Activated CD8-positive, alpha-beta memory T cell treated with anti-CD3 and anti-CD28 coated beads, Interleukin-2, amount 50 U/mL, for 48 hours (primary cell): ENCODE measurements around the gene WNT9A.
A peak's percentile ranks its signal among the peaks of the same experiment; 100 is the strongest.

Source experiments
- DNase-seq: peaks from one replicate; pipeline ENCODE4 v3.0.0-alpha.2; 2020

WNT9A gene

DNA sequence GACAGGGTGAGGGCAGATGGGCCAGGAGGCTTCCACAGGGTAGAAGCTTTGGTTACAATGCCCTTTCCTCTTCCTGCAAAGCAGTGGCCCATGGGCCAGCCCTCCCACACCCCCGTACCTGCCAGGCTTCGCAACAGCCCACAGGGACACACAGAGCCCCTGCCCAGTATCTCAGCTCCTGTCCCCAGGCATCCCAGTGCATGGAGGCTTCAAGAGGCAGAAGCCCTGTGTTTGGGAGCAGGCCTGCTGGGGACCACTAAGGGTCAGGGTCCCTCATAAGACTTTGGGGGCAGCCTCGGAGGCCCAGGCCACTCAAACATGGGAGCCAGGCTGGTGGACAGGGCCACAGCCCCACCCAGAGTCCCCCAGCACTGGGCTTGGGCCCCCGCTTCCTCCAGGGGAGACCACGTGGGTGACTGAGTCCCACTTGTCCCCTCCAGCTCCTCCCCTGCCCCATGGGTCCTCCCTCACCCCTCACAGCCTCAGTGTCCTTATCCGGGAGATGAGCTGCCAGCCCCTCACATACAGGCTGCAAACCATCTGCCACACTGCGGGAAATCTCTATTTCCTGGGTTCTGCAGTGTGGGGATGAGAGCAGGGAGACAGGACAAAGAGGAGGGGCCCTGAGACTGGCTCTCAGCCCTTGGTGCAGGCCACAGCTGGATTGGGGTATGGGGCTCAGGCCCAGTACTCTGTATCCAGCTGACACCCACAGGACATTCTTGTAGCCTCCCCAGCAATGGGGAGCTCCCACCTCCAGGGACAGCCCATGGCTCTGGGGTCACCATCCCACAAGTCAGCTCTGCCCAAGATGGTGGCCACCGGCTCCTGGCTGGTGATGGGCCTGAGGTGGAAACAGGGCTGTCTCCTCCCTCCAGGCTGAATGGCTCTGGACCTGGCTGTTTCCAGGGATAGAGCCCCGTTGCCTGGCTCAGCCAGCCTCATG is 50.7 kb downstream of the WNT9A start:
- peak; percentile 40 for DNase-seq

DNA sequence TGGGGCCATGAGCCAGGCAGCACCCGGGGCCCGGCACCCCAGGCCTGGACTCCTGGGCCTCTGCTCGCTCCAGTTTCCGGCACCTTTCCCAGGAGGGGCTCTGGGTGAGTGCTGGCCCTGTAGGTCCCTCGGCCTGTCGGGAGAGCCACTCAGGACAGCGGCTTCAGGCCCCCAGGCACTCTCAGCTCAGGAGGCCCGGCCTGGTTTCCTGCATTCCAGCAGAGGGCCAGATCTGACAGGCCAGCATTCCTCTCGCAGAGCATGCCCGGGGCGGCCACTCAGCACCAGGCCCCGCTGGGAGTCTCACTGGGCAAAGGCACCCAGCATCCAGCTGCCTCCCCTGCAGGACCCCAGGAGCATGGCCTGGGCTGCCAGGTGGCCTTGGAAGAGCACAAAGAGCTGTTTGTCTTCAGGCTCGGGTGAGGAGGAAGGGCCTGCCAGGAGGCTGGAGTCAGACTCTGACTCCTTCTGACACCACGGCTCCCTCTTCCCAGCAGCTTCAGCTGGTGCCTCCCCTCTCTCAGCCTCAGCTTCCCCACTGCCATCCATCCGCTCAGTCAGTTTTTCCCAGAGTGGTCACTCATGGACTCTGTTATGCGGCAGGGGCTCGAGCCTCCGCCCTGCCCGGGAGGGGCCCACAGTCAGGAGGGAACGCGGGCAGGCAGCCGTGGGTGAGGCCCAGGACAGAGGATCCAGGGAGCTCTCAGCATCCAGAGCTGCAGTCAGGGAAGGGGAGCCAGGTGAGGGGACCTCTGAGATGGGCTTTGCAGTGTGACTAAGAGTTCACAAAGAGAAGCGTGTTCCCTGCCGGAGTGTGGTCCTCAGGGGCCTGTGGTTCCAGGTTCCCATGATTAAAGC is 51.7 kb downstream of the WNT9A start:
- DNase-seq = peak; percentile 39

DNA sequence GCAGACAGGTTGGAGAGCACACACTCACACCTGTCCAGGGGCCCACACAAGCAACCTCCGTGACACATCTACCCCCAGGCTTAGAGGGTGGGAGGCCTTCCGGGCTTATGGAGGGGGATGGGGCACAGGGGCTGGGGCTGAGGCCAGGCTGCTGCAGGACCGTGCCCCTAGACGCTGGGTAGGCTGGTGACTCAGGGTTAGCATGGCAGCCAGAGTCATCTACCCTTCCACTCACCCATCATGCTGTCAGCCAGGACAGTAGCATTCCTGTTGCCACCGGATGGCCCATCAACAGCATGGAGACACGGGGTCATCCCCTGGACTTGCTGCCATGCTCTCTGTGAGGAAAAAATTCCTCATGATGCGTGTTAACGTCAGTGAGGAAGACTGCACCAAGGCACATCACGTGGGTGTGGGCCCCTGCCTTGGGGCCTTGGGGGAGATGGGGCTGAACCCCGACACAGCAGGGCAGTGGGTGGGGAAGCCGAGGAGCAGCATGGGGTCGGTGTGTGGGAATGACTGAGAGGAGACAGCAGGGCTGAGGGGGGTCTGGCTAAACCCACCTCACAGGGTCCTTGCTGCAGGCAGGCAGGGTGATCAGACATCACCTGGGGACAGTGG is 52.8 kb downstream of the WNT9A start:
- peak; percentile 43 for DNase-seq

DNA sequence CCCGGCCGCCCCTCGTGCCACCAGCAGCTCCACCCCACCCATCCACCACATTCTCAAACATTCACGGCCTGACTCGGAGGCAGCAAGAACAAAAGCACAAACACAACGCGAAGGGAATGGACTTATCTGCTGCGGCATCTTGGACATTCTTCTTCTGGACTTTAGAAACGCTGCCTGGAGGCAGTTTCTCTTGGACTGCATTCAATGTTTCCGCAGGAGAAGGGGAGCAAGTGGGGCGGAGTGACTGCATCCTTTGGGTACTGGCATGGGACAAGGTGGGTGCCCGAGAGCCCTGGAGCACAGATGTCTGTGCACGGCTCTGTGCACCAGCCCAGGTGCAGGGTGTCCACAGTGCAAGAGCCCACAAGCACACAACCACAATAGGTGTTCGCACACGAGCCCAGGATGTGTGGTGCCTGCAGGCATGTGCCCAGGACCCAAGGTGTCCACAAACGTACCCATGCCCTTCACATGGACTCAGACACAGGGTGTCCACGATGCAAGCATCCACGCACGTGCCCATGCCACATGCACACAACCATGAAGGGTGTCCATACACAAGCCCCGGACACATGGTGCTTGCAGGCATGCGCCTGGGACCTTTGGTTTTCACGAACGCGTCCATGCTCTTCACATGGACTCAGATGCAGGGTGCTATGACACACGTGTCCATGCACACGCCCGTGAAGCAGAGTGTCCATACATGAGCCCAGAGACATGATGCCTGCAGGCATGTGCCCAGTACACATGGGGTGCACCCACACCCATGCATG is 53.6 kb downstream of the WNT9A start:
- peak; percentile 41 for DNase-seq

DNA sequence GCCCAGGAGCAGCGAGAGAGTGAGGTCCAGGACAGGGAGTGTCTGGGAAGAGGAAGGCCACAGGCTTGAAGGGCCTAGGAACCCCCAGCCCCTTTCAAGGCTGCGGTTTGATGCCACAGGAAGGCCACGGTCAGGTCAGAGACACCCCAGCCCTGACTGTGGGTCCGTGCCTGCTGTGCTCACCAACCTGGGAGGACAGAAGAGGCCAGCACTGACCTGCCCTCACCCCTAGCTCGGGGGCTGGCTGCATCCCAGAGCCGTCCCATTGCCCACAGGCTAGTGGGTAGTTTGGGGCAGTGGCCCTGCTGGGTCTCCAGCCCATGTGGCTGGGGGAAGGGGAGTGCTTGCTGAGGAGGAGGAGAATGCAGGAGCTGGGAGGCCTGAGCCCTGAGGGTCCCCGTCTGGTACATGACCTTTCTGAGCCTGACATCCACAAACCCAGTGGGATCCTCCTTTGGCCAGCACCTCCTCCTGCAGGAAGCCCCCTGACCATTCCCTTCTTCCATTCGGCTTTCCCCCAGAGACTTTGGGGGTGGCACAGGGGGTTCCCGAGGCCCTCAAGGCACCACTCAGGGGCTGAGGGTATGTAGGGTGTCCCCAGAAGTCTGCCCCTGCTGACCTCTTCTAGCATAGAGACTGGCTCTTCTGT is 54.3 kb downstream of the WNT9A start:
- DNase-seq = peak; percentile 40

DNA sequence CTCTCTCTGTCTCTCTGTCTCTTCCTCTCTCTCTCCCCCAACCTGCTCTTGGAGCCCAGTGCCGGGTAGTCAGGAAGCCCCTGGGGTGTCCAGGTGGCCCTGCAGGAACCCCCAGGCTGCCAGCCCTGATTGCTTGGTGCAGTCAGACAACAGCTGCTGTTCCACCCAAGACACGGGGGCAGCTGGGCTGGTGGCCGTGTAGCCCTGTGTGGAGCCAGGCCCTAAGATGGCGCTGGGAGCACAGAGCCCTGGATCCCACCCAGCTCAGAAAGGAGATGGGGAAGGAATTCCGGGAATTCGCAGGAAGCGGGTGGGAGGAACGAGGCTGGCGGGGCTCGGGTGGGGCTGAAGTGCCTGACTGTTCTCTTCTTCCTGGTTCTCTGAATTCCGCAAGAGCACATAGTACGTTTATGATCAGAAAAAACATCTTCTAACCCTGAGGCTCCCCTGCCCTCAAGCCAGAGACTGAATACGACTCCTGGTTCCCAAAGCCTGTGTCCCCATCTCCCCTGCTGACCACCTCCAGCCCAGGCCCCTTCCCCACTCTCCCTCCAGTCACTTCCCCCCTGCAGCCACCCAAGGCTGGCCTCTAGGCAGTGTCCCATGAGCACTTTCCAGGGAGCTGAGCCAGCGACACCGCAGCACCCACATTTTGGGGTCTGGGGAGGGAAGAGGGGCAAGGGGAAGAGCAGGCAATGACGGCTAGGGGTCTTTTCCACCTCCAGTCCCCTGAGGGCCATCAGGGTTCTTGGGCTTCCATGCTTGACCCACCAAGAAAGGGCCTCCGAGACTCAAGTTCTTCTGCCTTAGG is 55.0 kb downstream of the WNT9A start:
- DNase-seq = peak; percentile 44

DNA sequence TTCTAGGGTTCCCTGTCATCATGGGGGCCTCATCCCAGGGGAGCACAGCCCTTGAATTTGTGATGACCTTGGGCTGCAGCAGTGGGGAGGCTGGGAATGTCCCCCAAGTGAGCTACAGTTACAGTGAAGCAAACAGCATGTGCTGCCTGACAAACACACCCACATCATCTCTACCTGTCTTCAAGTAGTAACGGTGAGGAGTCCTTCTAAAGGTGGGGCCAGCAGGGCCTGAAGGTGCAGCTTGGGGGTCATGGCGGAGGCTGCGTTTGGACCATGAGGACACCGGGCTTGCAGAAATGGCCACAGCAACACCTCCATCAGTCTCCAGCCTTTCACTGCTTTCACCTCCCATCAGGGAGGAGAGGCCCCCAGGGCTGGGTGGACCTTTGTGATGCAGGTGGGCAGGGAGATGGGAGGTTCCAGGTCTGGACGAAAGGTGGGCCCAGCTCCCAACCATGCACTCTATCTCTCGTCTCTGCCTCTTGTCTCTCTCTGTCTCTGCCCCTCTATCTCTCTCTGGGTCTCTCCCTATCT is 55.7 kb downstream of the WNT9A start:
- peak; percentile 33 for DNase-seq

DNA sequence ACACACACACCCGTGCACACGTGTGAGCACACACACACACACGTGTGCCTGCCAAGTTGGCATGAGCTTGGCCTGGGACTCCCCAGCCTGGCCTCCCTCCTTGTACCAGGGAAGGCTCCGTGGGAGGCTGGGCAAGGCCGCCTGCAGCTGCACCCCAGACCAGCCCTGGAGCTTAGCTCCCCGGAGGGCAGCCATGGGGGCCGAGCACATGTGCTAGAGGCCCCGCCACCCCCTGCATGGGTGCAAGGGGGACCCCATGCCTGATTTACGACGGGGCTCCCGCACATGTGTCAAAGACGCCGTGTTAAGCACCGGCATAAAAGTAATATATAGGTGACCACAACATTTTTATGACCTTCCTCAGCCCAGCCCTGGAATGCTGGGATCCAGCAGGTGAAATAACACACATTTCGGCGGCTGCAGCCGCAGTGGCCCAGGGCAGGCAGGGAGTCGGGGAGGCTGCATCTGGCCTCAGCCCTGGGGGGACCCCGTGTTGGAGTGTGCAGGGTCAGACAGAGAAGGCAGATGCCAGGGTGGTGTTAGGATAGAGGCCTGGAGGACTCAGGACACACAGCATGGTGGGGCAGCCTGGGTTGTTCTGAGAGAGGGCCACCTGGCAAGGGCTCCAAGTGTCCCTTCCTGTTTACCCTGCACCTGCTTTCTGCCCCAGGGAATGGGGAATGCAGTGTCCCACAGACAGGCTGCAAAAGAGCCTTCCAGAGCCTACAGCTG is 56.3 kb downstream of the WNT9A start:
- peak; percentile 39 for DNase-seq

DNA sequence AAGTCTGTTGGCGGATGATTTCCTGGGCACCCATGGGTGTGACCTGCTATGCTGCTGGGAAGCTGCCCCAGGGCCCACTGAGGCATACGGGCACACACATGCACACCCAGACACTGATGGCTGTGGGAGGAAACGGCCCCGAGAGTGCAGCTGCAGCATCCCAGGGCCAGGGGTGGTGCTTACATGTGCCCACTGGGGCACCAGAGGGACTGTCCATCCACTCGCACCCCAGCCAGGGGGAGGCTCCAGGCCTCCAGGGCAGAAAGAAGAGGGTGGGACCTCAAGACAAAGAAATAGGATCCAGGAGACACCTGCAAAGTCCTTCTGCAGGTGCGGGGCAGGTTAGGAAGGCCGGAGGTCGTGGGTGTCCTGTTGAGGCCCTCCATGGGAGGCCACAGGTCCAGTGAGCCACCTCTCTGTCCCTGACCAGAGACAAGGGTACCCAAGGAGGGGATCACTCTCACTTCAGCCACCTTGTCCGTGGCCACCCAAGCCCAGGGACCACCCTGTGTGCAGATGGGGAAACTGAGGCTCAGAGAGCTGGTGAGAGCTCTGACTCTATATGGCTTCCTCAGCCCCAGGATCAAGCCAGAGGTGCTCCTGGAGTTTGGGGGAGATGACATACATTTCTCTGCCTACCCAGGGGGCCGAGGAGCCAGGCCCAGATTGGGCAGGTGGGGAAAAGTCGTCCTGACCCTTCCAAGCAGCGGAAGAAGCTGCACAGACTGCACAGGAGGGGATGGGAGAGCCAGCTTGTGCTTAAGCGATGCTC is 57.1 kb downstream of the WNT9A start:
- DNase-seq = peak; percentile 40

DNA sequence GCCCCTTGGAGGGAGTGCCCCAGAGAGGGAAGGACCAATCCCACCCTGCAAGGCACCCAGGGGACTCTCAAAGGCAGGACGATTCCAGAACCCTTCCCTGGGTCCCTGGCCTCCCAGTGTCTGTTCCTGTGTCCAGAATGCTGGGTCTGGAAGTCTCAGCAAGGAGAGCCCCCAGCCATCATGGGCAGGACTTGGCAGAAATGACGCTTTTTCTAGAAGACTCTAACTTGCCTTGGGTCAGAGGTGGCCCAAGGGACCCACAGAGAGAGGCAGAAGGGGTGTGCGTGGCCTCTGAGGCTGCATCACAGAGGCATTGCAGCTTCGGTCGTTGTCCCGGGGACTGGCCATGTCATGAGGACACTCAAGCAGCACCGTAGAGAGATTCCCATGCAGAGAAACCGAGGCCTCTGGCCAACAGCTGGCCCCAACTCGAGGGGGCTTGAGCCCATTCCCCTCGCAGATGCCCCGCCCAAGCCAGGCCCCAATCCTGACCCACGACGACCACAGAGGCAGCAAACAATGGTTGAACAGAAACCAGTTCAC is 57.8 kb downstream of the WNT9A start:
- peak; percentile 39 for DNase-seq

DNA sequence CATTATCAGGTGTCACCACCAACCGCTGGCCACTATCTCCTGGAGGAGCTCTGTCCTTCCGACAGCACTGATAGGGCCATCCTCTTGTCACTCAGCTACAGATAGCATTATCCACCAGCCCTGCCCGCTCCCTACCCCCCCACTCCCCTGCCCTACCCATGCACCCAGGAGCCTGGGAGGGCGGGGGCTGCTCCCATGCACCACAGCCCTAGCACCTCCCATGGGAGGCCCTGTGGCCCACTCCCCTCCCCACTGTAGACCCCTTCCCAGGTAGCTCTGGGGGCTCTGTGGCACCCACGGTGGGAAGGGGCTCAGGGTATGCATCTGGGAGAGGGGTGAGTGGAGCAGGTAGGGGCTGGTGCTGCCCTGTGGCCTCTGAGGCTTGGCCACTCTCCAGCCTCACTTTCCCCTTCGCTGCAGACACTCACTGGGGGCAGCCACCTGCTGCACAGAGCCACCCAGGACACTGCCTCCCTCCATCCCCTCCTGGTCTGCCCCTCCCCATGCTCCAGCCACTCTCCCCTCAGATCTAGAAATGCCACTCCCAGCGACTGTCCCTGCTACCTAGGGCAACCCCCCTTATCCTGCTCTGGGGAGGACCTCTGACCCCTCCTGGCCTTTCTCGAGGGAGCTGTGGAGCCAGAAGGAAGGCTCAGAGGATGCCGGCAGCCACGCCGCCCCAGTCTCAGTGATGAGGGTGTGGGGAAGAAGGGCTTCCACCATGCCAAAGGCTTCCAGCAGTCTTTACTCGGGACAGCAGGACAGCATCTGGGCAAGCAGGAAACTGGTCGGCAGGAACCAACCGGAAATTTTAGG is 58.5 kb downstream of the WNT9A start:
- peak; percentile 39 for DNase-seq

DNA sequence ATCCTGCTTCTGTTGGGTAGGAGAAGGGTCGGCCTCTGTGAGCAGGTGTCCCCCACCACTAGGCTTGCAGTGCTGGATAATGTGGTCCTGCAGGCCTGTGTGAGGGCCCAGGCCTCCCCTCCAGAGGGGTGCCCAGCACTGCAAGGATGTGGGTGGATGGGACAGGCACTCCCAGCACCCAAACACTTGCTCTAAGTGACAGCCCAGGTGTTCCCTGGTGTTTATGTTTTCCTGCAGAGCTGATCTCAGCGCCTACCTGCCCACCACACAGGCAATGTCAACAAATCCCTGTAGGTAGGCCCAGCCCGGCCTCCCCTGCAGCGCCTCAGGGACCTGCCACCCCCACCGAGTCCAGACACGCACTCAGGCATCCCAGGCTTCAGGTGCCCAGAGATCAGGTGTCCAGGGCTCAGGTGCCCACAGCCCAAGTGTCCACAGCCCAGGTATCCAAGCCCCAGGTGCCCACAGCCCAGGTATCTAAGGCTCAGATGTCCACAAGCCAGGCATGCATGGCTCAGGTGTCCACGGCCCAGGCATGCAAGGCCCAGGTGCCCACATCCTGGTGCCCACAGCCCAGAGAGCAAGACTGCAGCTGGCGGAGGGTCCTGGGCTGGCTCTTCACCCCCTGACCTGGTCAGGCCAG is 59.2 kb downstream of the WNT9A start:
- DNase-seq = peak; percentile 48

DNA sequence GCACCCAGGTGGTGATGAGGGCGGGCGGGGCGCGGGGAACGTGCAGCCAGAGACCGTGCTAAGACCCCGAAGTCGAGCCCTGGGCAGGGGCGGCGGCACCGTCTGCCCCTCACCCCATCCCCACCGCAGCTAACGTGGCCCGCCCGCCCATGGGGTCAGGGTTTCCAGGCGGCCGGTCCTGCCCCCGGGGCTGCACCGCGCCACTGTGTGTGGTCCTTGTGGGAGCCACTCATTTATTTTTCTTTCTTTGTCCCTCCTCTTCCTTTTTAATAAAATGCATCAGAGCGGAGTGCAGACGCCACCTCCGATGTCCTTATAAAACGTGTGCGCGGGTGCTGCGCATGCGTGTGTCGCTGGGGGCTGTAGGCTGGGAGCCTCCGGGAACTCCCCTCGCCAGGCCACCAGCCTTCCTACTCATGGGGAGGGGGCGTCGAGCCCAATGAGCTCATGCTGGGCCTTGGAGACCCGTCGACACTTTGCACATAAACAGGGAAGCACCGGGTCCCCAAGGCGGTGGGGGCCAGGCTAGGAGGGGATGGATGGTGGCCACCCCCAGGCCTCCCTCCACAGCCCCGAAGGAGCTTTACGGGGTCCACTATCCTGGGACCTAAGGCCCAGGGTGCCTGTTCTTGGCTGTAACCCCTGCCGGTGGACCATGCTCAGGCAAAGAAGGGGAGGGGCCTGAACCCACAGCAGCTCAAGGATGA is 59.9 kb downstream of the WNT9A start:
- peak; percentile 53 for DNase-seq

DNA sequence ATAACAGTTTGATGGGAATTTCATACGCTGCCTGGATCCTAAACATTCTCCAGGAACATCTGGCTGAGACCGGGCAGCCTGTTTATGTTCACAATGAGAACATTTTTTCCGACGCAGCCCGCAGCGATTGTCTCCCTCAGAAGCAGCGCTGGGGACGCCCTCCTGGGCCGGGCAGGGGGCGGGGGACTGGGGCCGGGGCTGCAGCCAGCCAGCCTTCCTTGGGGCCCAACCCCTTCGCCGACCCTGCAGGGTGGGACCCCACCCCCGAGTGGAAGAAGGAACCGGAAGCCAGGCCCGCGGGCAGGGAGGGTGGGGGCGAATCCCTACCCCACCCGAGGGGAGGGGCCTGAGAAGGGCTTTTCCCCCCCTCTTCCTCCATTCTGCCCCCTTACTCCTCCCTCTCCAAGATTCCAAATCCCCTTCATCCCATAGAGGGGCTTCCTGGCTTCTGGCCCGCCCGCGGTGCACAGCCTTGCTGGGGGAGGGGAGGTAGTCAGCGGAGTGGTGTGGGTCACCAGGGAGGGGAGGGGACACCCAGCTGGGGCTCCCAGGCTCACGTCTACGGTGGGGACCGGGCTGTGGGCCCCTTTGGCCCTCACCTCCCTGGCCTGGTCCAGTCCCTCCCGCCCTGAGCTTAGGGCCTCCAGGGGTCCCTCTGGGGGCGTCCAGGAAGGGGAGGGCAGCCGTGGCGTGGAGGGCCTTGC is 60.6 kb downstream of the WNT9A start:
- peak; percentile 61 for DNase-seq

DNA sequence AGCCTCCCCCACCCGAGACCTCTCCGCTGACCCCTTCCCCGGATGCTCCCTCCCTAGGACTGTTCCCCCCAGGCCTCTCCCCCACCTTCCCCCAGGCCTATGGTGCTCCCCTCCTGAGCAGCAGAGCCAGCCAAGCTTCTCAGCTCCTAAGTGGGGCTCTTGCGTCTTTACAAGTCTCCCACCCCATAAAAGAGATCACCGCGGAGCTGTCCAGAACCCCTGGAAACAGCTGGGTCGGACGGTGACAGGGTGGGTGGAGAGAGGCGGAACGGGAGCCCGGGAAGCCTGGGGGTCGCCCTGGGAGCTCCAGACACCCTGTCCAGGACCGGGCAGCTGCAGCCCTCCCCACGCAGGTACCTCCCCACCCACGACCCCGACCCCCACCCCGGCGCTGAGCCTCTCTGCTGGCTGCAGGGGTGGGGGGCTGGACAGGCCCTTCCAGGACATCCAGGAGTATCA is 61.2 kb downstream of the WNT9A start:
- peak; percentile 50 for DNase-seq
